Ecto neural progenitor cell (in vitro differentiated cells): Measurements from ENCODE around the gene SSNA1.
A peak's percentile ranks its signal among the peaks of the same experiment; 100 is the strongest.
"Not testable (repeated sequence)": the region's sequence is repeated elsewhere in the genome, so short reads cannot be mapped to it uniquely, and the experiment has no call there.

ENCODE experiments used
- DNase-seq: peaks from one replicate; pipeline ENCODE4 v3.0.0-alpha.2; 2018; ENCODE audit warnings: low spot score

SSNA1 gene

GRCh38 chr9:137233143-137233980, 44.9 kb downstream of the SSNA1 start:
- no peak for DNase-seq

- no peak for DNase-seq
Observed at GRCh38 chr9:137234055-137234697, 45.7 kb downstream of the SSNA1 start.

- no peak for DNase-seq
Observed at GRCh38 chr9:137234758-137235423, 46.4 kb downstream of the SSNA1 start.

GRCh38 chr9:137235424-137236237, 47.2 kb downstream of the SSNA1 start:
- no peak for DNase-seq

GRCh38 chr9:137236238-137236935, 47.9 kb downstream of the SSNA1 start:
- peak; percentile 93 for DNase-seq

- DNase-seq, result no peak
Observed at GRCh38 chr9:137236936-137237421, 48.5 kb downstream of the SSNA1 start.

- no peak for DNase-seq
Observed at GRCh38 chr9:137237759-137238726, 49.6 kb downstream of the SSNA1 start.

- not testable (repeated sequence) for DNase-seq
Observed at GRCh38 chr9:137239541-137240200, 51.2 kb downstream of the SSNA1 start.
